ENCODE data around the gene TRMT1. TPM values are rescaled to one million over a fixed set of nuclear protein-coding genes. Genes with fewer than 3 reads are reported as not detected.

Gene TRMT1
- total and polyA plus RNA-seq, 2 of the 8 experiments (the other 6 are each of a cell fraction or from before 2014, with no cell fraction given) = 77.4 to 99.3 TPM

- Histone ChIP-seq H3K4me3 (ENCODE audit: extremely low read depth in 1 of 4, insufficient read depth in 2 of 4, low read depth in 3 of 4, low read length in 4 of 4) (no peak overlapping the region), H4K20me1 (replicated peaks in 1 of 2; ENCODE audit: control insufficient read depth in 1 of 2, insufficient read depth in 2 of 2, low read length in 2 of 2) (no peaks in the 10 kb centered on the region), H2BK120ac (replicated peaks; ENCODE audit: low read depth, low read length) (no peak overlapping the region), H2BK15ac (ENCODE audit: low read length) (0 out of 2 replicates have a peak overlapping the region, but pooled peaks have one; percentile 46), H4K8ac (ENCODE audit: extremely low read depth, insufficient read depth, low read length) (peak overlapping the region; percentile 71; the same call in 1 of the 2 replicates), H2AFZ (ENCODE audit: low read length) (peak overlapping the region; percentile 12; the same call in 1 of the 2 replicates), H3K36me3 (ENCODE audit: control insufficient read depth in 2 of 4, insufficient read depth in 4 of 4, low read length in 3 of 4) (no peaks in the 10 kb centered on the region), H3K79me2 (ENCODE audit: control insufficient read depth in 1 of 2, insufficient read depth in 2 of 2, low read length in 2 of 2) (no peaks in the 10 kb centered on the region), H4K91ac (replicated peaks; ENCODE audit: insufficient read length, low read length) (no peak overlapping the region), H3K23me2 (ENCODE audit: low read depth, low read length) (no peaks in the 10 kb centered on the region), H3K79me1 (ENCODE audit: low read depth, low read length) (no peaks in the 10 kb centered on the region), H3K27ac (ENCODE audit: low read depth, low read length) (no peak overlapping the region), H3K27me3 (replicated peaks in 1 of 4; ENCODE audit: control insufficient read depth in 3 of 4, extremely low read depth in 1 of 4, insufficient read depth in 3 of 4, low read length in 3 of 4) (peaks cover 0 to 5% (median 2%) of the 10 kb centered on the region in 4 experiments; a peak in 3 of 7 replicates), H2BK20ac (ENCODE audit: low read length) (no peak overlapping the region), H4K5ac (ENCODE audit: insufficient read length, low read depth, low read length) (no peak overlapping the region), H3K14ac (ENCODE audit: insufficient read length) (no peak overlapping the region), H3K56ac (replicated peaks; ENCODE audit: insufficient read length, low read depth, low read length) (no peak overlapping the region), H3K23ac (ENCODE audit: insufficient read length) (no peak overlapping the region), H3K9me3 (ENCODE audit: insufficient read depth in 2 of 2, low read depth in 1 of 2, low read length in 1 of 2) (no peaks in the 10 kb centered on the region), H3K4ac (replicated peaks; ENCODE audit: insufficient read length, low read depth, low read length) (no peak overlapping the region), H3K18ac (ENCODE audit: extremely low read depth, low read length) (no peak overlapping the region; the same call in 1 of the 2 replicates), H3K4me2 (ENCODE audit: insufficient read depth in 1 of 2, low read depth in 2 of 2, low read length in 2 of 2) (no peak overlapping the region), H2AK5ac (ENCODE audit: low read depth, low read length) (no peak overlapping the region), H3K9ac (replicated peaks in 1 of 4; ENCODE audit: extremely low read depth in 1 of 4, low read depth in 3 of 4, low read length in 3 of 4) (no peak overlapping the region), H2BK12ac (ENCODE audit: low read depth, low read length) (0 out of 2 replicates have a peak overlapping the region, but pooled peaks have one; percentile 33), H3K4me1 (replicated peaks in 1 of 4; ENCODE audit: control insufficient read depth in 3 of 4, insufficient read depth in 4 of 4, low read length in 3 of 4) (no peaks in the 10 kb centered on the region; a peak in 1 of 7 replicates), H2BK5ac (ENCODE audit: low read depth, low read length) (no peak overlapping the region)
- 88% methylated on average over 19 of the region's 20 CpGs; no CpG with 5 or more reads in 1 of the 2 experiments for WGBS, 2 experiments (ENCODE audit: extremely low coverage in 1 of 2, insufficient coverage in 1 of 2, insufficient read length in 1 of 2, insufficient replicate concordance in 2 of 2, low coverage in 1 of 2, low lambda C conversion rate in 2 of 2, missing lambda C conversion rate in 1 of 2)
- TF ChIP-seq RFX5 (IDR thresholded peaks at IDR 0.05; ENCODE audit: borderline replicate concordance, low read depth, low read length) (no peak), RBBP5 (IDR thresholded peaks at IDR 0.05; ENCODE audit: borderline replicate concordance, low read depth, low read length) (no peak), ZNF274 (IDR thresholded peaks at IDR 0.05; ENCODE audit: borderline replicate concordance, extremely low read depth, low read length) (no peak), TAF7 (optimal IDR thresholded peaks at IDR 0.05; ENCODE audit: borderline replicate concordance, low read depth, low read length) (no peak), CTCF (IDR thresholded peaks at IDR 0.05; ENCODE audit: control extremely low read depth in 1 of 3, insufficient read depth in 1 of 3, low read depth in 1 of 3, low read length in 3 of 3) (no peak), POLR2AphosphoS5 (IDR thresholded peaks at IDR 0.05; ENCODE audit: low read depth, low read length) (no peak)
- ChIA-PET POLR2A (ENCODE audit: partially characterized antibody) (interaction anchor here (1.5 kb wide), 1 partner anchor 9 kb away, joined by 5 read pairs; no protein-coding TSS in a partner anchor), CTCF (ENCODE audit: partially characterized antibody) (interaction anchor here (0.6 to 48.8 kb wide), 16 partner anchors 9 to 104 kb away, joined by 3 to 1145 read pairs (median 7); no protein-coding TSS in a partner anchor)
- FAIRE-seq (no peak), DNase-seq (ENCODE audit: low read depth in 1 of 2, low spot score in 2 of 2) (no peak)
Observed at GRCh38 chr19:13069415-13070359, 46.9 kb downstream of the TRMT1 start.

Measured in H1 (cell line).